Astrocyte (in vitro differentiated cells and primary cell): ENCODE results near the gene HSFX2.

Experiments
- CTCF ChIP-seq: IDR thresholded peaks from 2 replicates; pipeline ENCODE4 v1.5.1; 2011; ENCODE audit warnings: low read depth, mild to moderate bottlenecking, inconsistent platforms, low read length, moderate library complexity; ENCODE audit not compliant: insufficient read depth
- EZH2 ChIP-seq: IDR thresholded peaks from 2 replicates; pipeline ENCODE4 v1.6.1; 2012; ENCODE audit warnings: mild to moderate bottlenecking, low read length, inconsistent platforms; ENCODE audit not compliant: insufficient read depth

- TF ChIP-seq CTCF (no peak), EZH2 (no peak)
These were observed 46.7 kb upstream of the HSFX2 start for GRCh38 chrX:149641835-149642234.
